K562 (cell line): Measurements from ENCODE around the gene PPP1R37. TPM values are rescaled to one million over a fixed set of nuclear protein-coding genes. Genes with fewer than 3 reads are reported as not detected.
A peak's percentile ranks its signal among the peaks of the same experiment; 100 is the strongest.

Experiments
- ARID1B ChIP-seq: fragments of 450-650 bp; IDR thresholded peaks from 2 replicates; pipeline ENCODE4 v1.6.1; 2016; ENCODE audit warnings: antibody characterized with exemption, mild to moderate bottlenecking, inconsistent platforms
- ATF1 ChIP-seq, 2 experiments: fragments of 450-650 bp in 1 of 2; IDR thresholded peaks; 2 replicates each; pipeline ENCODE4 v1.6.1; 2016; ENCODE audit warnings: missing compliant biosample characterization in 1 of 2, missing genetic modification characterization in 1 of 2
- ATF7 ChIP-seq: fragments of 450-650 bp; IDR thresholded peaks from 2 replicates; pipeline ENCODE4 v1.7.1; 2014; ENCODE audit warnings: mild to moderate bottlenecking, moderate library complexity
- CREM ChIP-seq: IDR thresholded peaks from 2 replicates; pipeline ENCODE4 v1.6.1; 2014; ENCODE audit warnings: antibody characterized with exemption, low read depth
- DPF2 ChIP-seq: fragments of 450-650 bp; IDR thresholded peaks from 2 replicates; pipeline ENCODE4 v1.6.1; 2016
- EP300 ChIP-seq: IDR thresholded peaks from 2 replicates; pipeline ENCODE4 v1.6.1; 2012; ENCODE audit warnings: low read length, improper control_type of control experiment
- HDAC1 ChIP-seq, 2 experiments: fragments of 450-650 bp; IDR thresholded peaks; 2 replicates each; pipeline ENCODE4 v1.6.1; 2016 to 2017; ENCODE audit warnings: inconsistent platforms in 1 of 2, mild to moderate bottlenecking in 1 of 2, moderate library complexity in 1 of 2
- HMBOX1 ChIP-seq: sonication (generic); IDR thresholded peaks from 2 replicates; pipeline ENCODE4 v1.6.1; 2016
- ID3 ChIP-seq, 2 experiments: fragments of 250-450 bp in 1 of 2; fragments of 450-650 bp in 1 of 2; sonication (Bioruptor Pico) in 1 of 2; IDR thresholded peaks; 2 replicates each; pipeline versions ENCODE4 v1.6.1 to v1.8.0; 2016 to 2021; ENCODE audit warnings: mild to moderate bottlenecking in 2 of 2, moderate library complexity in 2 of 2, missing compliant biosample characterization in 1 of 2, missing genetic modification characterization in 1 of 2
- MAX ChIP-seq: sonication (generic); formaldehyde crosslinking; IDR thresholded peaks from 2 replicates; pipeline ENCODE4 v1.9.0; 2022; ENCODE audit warnings: mild to moderate bottlenecking, missing genetic modification reagents
- MECOM ChIP-seq: fragments of 250-450 bp; sonication (Bioruptor Pico); IDR thresholded peaks from 2 replicates; pipeline ENCODE4 v1.8.0; 2022; ENCODE audit warnings: inconsistent platforms
- RAD21 ChIP-seq, 2 experiments: fragments of 250-450 bp in 1 of 2; fragments of 450-650 bp in 1 of 2; sonication (Bioruptor Pico) in 1 of 2; formaldehyde crosslinking in 1 of 2; IDR thresholded peaks in 1 of 2; conservative IDR thresholded peaks in 1 of 2; 2 replicates each; pipeline versions ENCODE4 v1.4.0 to v1.8.0; 2020 to 2022; ENCODE audit warnings: mild to moderate bottlenecking in 2 of 2, moderate library complexity in 1 of 2
- RAD51 ChIP-seq: fragments of 450-650 bp; IDR thresholded peaks from 2 replicates; pipeline ENCODE4 v1.7.1; 2016; ENCODE audit warnings: low read depth, mild to moderate bottlenecking, borderline replicate concordance
- RBM15 ChIP-seq: fragments of 200-400 bp; formaldehyde crosslinking; IDR thresholded peaks from 2 replicates; pipeline ENCODE4 v1.6.1; 2018; ENCODE audit warnings: mild to moderate bottlenecking, low read length, moderate library complexity; ENCODE audit not compliant: insufficient read depth
- SP1 ChIP-seq: sonication (generic); formaldehyde crosslinking; IDR thresholded peaks from 2 replicates; pipeline ENCODE4 v1.8.1; 2022; ENCODE audit warnings: mild to moderate bottlenecking, missing genetic modification reagents
- STAT5B ChIP-seq: fragments of 250-450 bp; sonication (Bioruptor Pico); IDR thresholded peaks from 2 replicates; pipeline ENCODE4 v1.8.0; 2021; ENCODE audit warnings: mild to moderate bottlenecking, inconsistent platforms
- UBTF ChIP-seq, 2 experiments: IDR thresholded peaks; 2 replicates each; pipeline ENCODE4 v1.6.1; 2012; ENCODE audit warnings: improper control_type of control experiment in 2 of 2, low read depth in 2 of 2, low read length in 2 of 2, borderline replicate concordance in 1 of 2
- ZBTB7A ChIP-seq: IDR thresholded peaks from 2 replicates; pipeline ENCODE4 v1.6.1; 2011; ENCODE audit warnings: low read depth, mild to moderate bottlenecking, low read length, moderate library complexity, borderline replicate concordance; ENCODE audit not compliant: control insufficient read depth
- ZFX ChIP-seq: sonication (generic); formaldehyde crosslinking; IDR thresholded peaks from 2 replicates; pipeline ENCODE4 v1.8.0; 2022; ENCODE audit warnings: mild to moderate bottlenecking, missing genetic modification reagents, moderate library complexity
- ZNF263 ChIP-seq: sonication (generic); formaldehyde crosslinking; IDR thresholded peaks from 2 replicates; pipeline ENCODE4 v1.8.0; 2022; ENCODE audit warnings: mild to moderate bottlenecking, missing genetic modification reagents, borderline replicate concordance
- ZNF395 ChIP-seq: fragments of 200-800 bp; sonication (Bioruptor generic); IDR thresholded peaks from 2 replicates; pipeline ENCODE4 v1.6.1; 2017; ENCODE audit warnings: missing genetic modification characterization, missing compliant biosample characterization
- polyA plus RNA-seq, 8 experiments: library from polyadenylated mRNA; depleted of rRNA in 4 of 8; stranded (reverse) in 5 of 8; unstranded in 3 of 8; fragments of >200 nt; fragmentation: Nextera tagmentation in 2 of 8; fragmentation: Illumina TruSeq in 1 of 8; extraction: Ambion mirVana in 2 of 8; extraction: Trizol in 1 of 8; gene quantifications; 2 replicates each; pipeline versions ENCODE4 v1.2.1 to v1.2.3, GENCODE V29; 2011 to 2014; ENCODE audit warnings: inconsistent platforms in 1 of 8, missing spikeins in 1 of 8
- total RNA-seq, 7 experiments: library from RNA; depleted of rRNA in 6 of 7; stranded (reverse); fragments of >200 nt in 6 of 7; fragmentation: Illumina TruSeq in 2 of 7; extraction: Trizol in 2 of 7; gene quantifications; 2 replicates each; pipeline versions ENCODE4 v1.2.1 to v1.2.3, GENCODE V29; 2011 to 2021; ENCODE audit warnings: low replicate concordance in 1 of 7

Gene PPP1R37
- total and polyA plus RNA-seq, 9 of the 15 experiments (the other 6 are each of a cell fraction or from before 2014, with no cell fraction given), result 0.04 to 20.3 (median 7.3) TPM

- TF ChIP-seq ATF7, result peak; percentile 54; the same call in 1 of the 2 replicates
- peak; percentile 61; the same call in 1 of the 2 replicates for TF ChIP-seq EP300
- 0 out of 2 replicates have a peak, but pooled peaks have one; percentile 41 for TF ChIP-seq ZNF395
- TF ChIP-seq RAD51, result peak; percentile 72
- TF ChIP-seq HDAC1 (IDR thresholded peaks at IDR 0.05), result peak in 1 of 2 experiments; percentile 74; a peak in 2 of 4 replicates
- TF ChIP-seq ATF1 (CRISPR knock-in tag; IDR thresholded peaks at IDR 0.05), result no peak
- 0 out of 2 replicates have a peak, but pooled peaks have one; percentile 32 for TF ChIP-seq ATF1 (tag; IDR thresholded peaks at IDR 0.05)
- peak; percentile 87 for TF ChIP-seq MECOM
- TF ChIP-seq ZNF263 (CRISPR knock-in tag), result peak; percentile 96
- peak; percentile 64; the same call in 1 of the 2 replicates for TF ChIP-seq HMBOX1
- TF ChIP-seq SP1 (CRISPR knock-in tag), result peak; percentile 45; the same call in 1 of the 2 replicates
- no peak for TF ChIP-seq ID3 (CRISPR knock-in tag; IDR thresholded peaks at IDR 0.05)
- TF ChIP-seq ID3 (tag; IDR thresholded peaks at IDR 0.05), result no peak
- peak in 1 of 2 experiments; percentile 72; a peak in 1 of 4 replicates for TF ChIP-seq UBTF (IDR thresholded peaks at IDR 0.05; ENCODE audit: borderline replicate concordance in 1 of 2, low read depth in 2 of 2, low read length in 2 of 2)
- TF ChIP-seq STAT5B (CRISPR knock-in tag), result no peak
- 0 out of 4 replicates have a peak, but pooled peaks of 1 of the 2 experiments have one; percentile 18 for TF ChIP-seq RAD21 (CRISPR knock-in tag; conservative IDR thresholded peaks at IDR 0.05 in 1 of 2, IDR thresholded peaks at IDR 0.05 in 1 of 2)
- peak; percentile 75 for TF ChIP-seq ARID1B
- peak; percentile 82 for TF ChIP-seq MAX (CRISPR knock-in tag)
- no peak for TF ChIP-seq RBM15
- TF ChIP-seq CREM, result peak; percentile 62
- peak; percentile 43 for TF ChIP-seq ZFX (CRISPR knock-in tag)
- 0 out of 2 replicates have a peak, but pooled peaks have one; percentile 52 for TF ChIP-seq ZBTB7A
- TF ChIP-seq DPF2, result peak; percentile 85
These were observed 5.0 kb downstream of the PPP1R37 start (continued) for GRCh38 chr19:45097776-45098520.
